ENCODE data around the gene NMT1.

DNA sequence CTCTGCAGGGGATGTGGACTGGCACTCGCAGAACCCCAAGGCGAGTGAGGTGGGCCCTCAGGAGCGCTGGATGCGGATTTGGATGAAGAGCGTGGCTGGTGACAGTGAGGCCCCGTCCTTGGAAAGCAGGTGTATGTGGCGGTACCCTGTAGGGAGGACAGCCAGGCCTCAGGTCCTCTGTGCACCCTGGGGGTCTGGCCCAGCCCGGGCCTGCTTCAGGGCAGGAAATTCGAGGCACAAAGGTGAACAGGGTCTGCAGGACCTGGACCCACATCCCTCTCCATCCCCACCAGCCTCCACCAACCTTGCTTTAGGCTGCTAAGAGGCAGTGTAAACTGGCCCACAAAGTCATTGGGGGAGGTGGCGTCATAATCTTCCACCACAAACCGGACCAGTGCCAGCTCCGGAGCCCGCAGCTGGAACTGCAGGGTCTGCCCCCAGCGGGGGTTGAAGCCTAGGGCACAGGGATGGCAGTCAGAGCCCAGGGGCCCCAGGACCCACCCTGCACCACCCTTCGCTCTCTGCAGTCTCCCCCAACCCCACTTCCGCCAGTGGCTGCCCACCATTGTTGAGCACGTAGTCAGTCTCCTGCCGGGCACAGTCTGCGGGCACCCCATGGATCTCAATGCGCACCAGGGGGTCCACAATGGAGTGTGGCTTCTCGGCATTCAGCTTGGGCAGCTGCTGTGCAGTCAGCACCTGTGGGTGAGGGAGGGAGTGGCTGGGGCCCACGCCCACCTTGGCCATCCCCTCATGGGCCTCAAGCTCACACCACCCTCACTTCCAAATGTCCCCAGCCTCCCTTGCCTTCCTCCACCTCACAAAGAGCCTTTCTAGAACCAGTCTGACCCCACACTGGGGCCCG is 51.7 kb downstream of the NMT1 start:
- TF ChIP-seq CTCF (IDR thresholded peaks at IDR 0.05): no peak
- TF ChIP-seq POLR2A (IDR thresholded peaks at IDR 0.05): no peak

Measured in prostate gland (tissue), 2 donors.